Epithelial cell of esophagus (primary cell): ENCODE measurements around the gene URI1.

ENCODE experiments used
- DNase-seq: peaks from one replicate; pipeline ENCODE4 v3.0.0; 2010; ENCODE audit warnings: low read depth
- H3K4me3 ChIP-seq: 2 replicates; pipeline ENCODE4 v1.5.1; 2011; ENCODE audit warnings: mild to moderate bottlenecking, low read length, control low read depth
- TF ChIP-seq, protein P1 (sequence below): IDR thresholded peaks from 2 replicates; pipeline ENCODE4 v1.5.1; 2011; ENCODE audit warnings: low read depth, mild to moderate bottlenecking, low read length, control low read depth, inconsistent platforms; ENCODE audit not compliant: insufficient read depth; ENCODE audit errors: missing control alignments

Gene URI1

DNA sequence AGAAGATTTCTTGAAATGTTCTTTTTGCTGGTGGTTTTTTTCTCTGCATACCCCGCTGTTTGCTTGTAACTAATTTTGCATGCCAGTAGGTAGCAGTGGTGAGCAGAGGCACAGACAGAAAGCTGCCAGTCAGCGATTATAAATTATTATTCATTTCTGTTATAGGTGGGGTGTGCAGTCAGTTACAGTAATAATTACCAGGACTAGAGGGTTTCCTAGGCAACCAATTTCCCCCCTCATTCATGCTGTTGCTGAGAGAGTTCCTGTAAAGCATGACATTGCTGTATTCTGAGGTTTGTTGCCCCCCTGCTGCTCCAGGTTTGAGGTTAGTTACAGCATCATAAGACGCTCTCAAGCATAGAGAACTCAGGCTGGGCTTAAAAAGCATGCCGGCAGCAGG, 104.5 kb downstream of the URI1 start:
- DNase-seq = no peak
- no peak overlapping the region for H3K4me3 ChIP-seq
- TF ChIP-seq, protein P1, sequence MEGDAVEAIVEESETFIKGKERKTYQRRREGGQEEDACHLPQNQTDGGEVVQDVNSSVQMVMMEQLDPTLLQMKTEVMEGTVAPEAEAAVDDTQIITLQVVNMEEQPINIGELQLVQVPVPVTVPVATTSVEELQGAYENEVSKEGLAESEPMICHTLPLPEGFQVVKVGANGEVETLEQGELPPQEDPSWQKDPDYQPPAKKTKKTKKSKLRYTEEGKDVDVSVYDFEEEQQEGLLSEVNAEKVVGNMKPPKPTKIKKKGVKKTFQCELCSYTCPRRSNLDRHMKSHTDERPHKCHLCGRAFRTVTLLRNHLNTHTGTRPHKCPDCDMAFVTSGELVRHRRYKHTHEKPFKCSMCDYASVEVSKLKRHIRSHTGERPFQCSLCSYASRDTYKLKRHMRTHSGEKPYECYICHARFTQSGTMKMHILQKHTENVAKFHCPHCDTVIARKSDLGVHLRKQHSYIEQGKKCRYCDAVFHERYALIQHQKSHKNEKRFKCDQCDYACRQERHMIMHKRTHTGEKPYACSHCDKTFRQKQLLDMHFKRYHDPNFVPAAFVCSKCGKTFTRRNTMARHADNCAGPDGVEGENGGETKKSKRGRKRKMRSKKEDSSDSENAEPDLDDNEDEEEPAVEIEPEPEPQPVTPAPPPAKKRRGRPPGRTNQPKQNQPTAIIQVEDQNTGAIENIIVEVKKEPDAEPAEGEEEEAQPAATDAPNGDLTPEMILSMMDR = peak; percentile 43

DNA sequence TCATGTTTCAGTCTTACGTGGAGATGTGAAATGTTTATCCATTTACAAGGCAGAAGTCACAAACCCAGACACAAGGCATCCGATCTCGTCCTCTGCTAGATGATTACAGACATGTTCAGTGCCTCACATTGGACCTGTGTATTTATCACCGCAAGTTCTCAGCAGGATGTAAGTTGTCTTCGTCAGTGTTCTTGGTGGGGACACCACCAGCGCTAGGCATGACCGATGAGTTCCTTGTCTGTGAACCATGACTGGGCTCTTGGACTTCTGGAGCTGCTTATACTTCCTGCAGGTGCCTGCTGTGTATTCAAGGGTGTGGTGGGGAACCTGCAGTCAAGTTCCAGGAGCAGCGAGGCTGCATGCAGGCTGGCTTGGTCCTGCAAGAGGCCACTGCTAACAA, 105.4 kb downstream of the URI1 start:
- DNase-seq = no peak
- H3K4me3 ChIP-seq = no peak overlapping the region
- TF ChIP-seq, protein P1 = no peak

DNA sequence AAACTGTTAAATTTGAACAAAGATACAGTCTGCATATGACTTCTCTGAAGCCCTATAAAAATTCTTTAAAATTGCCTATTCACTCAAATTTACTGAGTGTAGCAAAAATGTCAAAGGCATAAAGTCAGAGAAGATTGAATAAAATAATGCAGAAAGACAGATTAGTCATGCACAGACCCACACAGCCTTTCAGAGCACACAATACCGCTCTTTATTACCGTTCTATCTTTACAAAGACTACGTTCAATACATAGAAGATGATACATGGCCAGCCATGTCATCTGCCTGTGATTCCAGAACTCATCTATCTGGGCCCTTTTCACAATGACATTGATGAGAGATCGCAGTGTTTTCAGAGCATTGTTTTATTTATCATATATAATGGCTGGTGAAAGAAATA, 107.2 kb downstream of the URI1 start:
- no peak overlapping the region for H3K4me3 ChIP-seq
- no peak for DNase-seq
- TF ChIP-seq, protein P1 = no peak

DNA sequence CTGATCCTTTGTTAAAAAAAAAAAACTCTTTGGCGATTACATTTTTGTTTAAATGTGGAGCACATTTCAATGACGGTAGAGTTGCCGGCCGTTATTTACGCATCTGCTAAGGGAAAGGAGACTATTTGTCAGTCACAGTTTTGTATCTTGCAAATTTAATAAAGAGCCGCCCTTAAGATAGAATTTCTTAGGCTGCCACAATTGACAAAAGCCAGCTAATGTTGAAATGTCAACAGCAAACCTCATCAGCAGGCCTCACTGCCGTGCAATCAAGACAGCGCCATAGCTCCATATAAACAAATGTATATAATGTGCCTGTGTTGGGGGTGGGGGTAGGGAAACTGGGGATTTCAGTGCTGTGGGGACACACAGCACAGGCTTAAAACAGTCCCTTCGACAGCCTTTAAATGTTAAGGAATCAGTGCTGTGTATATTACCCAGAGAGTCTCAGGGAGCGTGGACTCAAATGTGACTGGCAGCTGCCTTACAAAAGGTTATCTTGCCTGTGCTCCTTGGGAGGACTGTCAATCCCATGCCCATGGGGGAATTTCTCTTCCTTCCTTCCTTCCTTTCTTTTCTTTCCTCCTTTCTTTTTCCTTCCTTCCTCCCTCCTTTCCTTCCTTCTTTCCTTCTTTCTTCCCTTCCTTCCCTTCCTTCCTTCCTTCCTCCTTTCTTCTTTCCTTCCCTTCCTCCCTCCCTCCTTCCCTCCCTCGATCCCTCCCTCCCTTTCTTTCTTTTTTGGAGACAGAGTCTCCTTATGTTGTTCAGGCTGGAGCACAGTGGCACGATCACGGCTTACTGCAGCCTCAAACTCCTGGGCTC, 108.0 kb downstream of the URI1 start:
- no peak for DNase-seq
- TF ChIP-seq, protein P1 = no peak
- no peak overlapping the region for H3K4me3 ChIP-seq

DNA sequence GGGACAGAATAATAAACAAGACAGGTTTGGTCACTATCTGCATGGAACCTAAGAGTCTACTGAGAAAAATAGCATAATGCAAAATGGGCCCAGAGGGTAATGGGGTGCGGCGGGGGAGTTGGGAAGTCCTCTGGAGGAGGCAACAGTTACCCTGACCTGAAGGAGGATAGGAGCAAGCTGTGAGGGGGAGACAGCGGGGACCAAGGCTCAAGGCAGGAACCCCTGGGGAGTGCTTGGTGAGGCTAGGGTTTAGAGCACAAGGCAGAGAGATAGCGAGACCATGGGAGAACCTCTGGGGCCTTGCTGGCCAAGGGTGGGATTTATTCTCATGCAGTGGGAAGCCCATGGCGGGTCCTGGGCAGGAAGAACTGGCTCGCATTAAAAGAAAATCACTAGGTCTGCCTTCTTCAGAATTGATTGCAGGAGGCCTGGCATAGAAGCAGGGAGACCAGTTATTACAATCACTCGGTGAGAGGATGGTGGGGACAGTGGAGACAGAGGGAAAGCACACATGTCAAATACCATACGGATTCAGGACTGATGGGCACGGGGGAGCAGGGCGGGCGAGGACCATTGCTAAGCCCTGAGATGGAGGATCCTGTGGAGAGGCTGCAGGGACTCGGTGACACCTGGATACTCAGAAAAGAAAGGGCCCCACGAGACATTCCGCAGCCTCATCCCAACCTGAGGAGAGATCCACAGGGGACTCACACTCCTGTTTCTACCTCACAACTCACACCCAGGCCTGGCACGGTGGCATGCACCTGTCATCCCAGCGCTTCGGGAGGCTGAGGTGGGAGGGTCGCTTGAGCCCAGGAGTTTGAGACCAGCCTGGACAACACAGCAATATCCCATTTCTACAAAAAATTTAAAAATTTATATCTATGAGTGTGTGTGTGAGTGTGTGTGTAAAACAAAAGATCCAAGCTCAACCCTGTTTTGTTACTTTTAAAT, 110.4 kb downstream of the URI1 start:
- TF ChIP-seq, protein P1 = no peak
- DNase-seq = no peak
- no peak overlapping the region for H3K4me3 ChIP-seq

DNA sequence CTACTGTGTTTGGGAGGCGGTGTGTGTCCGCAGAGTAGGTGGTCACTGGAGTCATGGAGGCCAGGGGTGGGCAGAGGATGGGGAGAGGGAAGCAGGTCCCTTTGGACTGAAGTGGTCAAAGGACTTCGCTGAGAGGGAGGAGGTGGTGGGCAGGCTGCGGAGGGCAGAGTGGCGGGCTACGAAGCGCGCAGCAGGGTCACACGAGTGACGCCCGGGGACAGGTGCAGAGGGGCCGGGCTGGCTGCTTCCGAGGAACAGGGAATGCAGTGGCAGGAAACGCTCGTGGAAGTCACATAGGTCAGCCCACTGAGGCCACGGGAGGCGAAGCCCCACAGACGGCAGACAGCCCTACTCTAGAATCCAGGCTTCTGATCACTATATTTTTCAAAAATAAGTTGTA, 111.5 kb downstream of the URI1 start:
- TF ChIP-seq, protein P1 = no peak
- no peak for DNase-seq
- no peak overlapping the region for H3K4me3 ChIP-seq

DNA sequence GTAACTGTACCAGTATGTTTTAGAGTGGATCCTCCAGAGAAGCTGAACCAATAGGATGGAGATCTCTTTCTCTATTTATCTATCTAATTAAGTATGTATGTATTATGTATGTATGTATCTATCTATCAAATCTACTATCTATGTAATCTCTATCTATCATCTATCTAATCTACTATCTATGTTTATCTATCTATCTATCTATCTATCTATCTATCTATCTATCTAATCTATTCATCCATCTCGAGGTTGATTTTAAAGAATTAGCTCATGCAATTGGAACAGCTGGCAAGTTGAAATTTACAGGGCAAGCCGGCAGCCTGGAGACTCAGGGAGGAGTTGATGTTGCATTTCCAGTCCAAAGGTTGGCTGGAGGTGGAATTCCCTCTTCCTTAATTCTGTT, 112.2 kb downstream of the URI1 start:
- DNase-seq = no peak
- TF ChIP-seq, protein P1 = no peak
- no peak overlapping the region for H3K4me3 ChIP-seq
